ENCODE data around the gene BICC1. TPM values are rescaled to one million over a fixed set of nuclear protein-coding genes. Genes with fewer than 3 reads are reported as not detected.

BICC1 gene
- total RNA-seq, 1 experiment from 2014 or later, result 13.9 TPM

DNA sequence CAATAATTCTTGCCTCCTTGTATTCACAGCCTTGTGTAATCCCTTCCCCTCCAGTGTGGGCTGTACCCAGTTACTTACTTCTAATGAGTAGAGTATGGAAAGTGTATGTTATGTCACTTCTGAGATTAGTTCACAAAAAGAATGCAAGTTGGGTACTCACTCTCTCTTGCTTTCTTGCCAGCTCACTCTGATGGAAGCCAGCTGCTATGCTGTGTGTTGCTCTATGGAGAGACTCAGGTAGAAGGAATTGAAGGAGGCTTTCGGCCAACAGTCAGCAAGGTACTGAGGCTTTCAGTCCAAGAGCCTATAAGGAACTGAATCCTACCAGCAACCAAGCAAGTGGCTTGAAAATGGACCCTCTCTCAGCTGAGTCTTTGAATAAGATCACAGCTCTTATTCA is 9.7 kb upstream of the BICC1 start:
- H3K36me3 ChIP-seq (ENCODE audit: low read depth, low read length), result no peaks in the 10 kb centered on the region
- H3K9ac ChIP-seq (ENCODE audit: low read length), result no peak overlapping the region
- no peak for TF ChIP-seq CTCF (conservative IDR thresholded peaks at IDR 0.05; ENCODE audit: low read depth, low read length)
- TF ChIP-seq EZH2 (IDR thresholded peaks at IDR 0.05; ENCODE audit: low read length, unreplicated experiment), result no peak
- no peak for TF ChIP-seq EZH2phosphoT487 (IDR thresholded peaks at IDR 0.05; ENCODE audit: borderline replicate concordance, low read length)
- ChIA-PET POLR2A (ENCODE audit: unreplicated experiment) (no interaction called here), CTCF (no interaction called here)
- no peaks in the 10 kb centered on the region for H4K20me1 ChIP-seq (ENCODE audit: low read length)
- H3F3A ChIP-seq (ENCODE audit: low read length, unreplicated experiment), result no peaks in the 10 kb centered on the region
- no peaks in the 10 kb centered on the region for H3K4me1 ChIP-seq (ENCODE audit: insufficient read depth, low read length)
- no peak overlapping the region for H3K4me2 ChIP-seq (ENCODE audit: low read length)
- no peak for ATAC-seq
- H3K27me3 ChIP-seq (ENCODE audit: low read length), result peaks cover 46% of the 10 kb centered on the region
- H3K79me2 ChIP-seq (ENCODE audit: low read length), result no peaks in the 10 kb centered on the region
- intact Hi-C loops (cut with micrococcal nuclease), result no loop called here
- H3K9me3 ChIP-seq (ENCODE audit: low read length), result no peaks in the 10 kb centered on the region
- H2AFZ ChIP-seq (ENCODE audit: low read length), result no peak overlapping the region
- no TSS peak for BruUV-seq (replicated peaks)
- H3K27ac ChIP-seq (ENCODE audit: low read length), result no peak overlapping the region
- H3K4me3 ChIP-seq (ENCODE audit: low read length), result no peak overlapping the region
- no peaks in the 10 kb centered on the region for H3K9me2 ChIP-seq (replicated peaks; ENCODE audit: low read length)
- DNase-seq, result no peak

DNA sequence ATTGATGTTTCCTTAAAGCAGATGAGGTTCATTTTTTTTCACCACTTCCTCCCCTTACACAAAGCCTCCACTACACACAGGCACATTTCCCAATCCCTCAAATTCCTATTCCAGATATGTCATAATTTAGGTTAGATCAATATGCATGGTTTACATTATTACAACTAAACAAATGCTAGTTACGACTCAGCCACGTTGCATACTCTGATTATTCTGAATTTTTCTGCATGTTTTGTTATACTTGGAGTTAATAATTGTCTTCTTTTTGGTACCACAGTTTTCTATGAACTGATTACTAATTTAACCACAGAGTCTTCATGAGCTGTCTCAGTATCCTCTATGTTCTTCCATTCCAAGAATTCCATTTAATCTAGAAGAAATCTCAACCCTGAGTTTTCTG is 4.4 kb upstream of the BICC1 start:
- ATAC-seq (no peak), DNase-seq (peak; percentile 31)
- Histone ChIP-seq H3K36me3 (ENCODE audit: low read depth, low read length) (no peaks in the 10 kb centered on the region), H3K4me2 (ENCODE audit: low read length) (no peak overlapping the region), H2AFZ (ENCODE audit: low read length) (no peak overlapping the region), H4K20me1 (ENCODE audit: low read length) (no peaks in the 10 kb centered on the region), H3K4me3 (ENCODE audit: low read length) (no peak overlapping the region), H3K27me3 (ENCODE audit: low read length) (peaks cover 39% of the 10 kb centered on the region), H3K4me1 (ENCODE audit: insufficient read depth, low read length) (peaks cover 12% of the 10 kb centered on the region; the same call in 1 of the 2 replicates), H3K27ac (ENCODE audit: low read length) (no peak overlapping the region), H3F3A (ENCODE audit: low read length, unreplicated experiment) (no peaks in the 10 kb centered on the region), H3K9ac (ENCODE audit: low read length) (no peak overlapping the region), H3K9me2 (replicated peaks; ENCODE audit: low read length) (no peaks in the 10 kb centered on the region), H3K79me2 (ENCODE audit: low read length) (peaks cover 2% of the 10 kb centered on the region), H3K9me3 (ENCODE audit: low read length) (no peaks in the 10 kb centered on the region)
- ChIA-PET CTCF (interaction anchor here (1.6 kb wide), 1 partner anchor 94 kb away, joined by 4 read pairs; no protein-coding TSS in a partner anchor), POLR2A (ENCODE audit: unreplicated experiment) (interaction anchor here (0.6 kb wide), 1 partner anchor 19 kb away, joined by 4 read pairs; no protein-coding TSS in a partner anchor)
- no TSS peak for BruUV-seq (replicated peaks)
- intact Hi-C loops (cut with micrococcal nuclease), result no loop called here
- TF ChIP-seq EZH2 (IDR thresholded peaks at IDR 0.05; ENCODE audit: low read length, unreplicated experiment) (no peak), EZH2phosphoT487 (IDR thresholded peaks at IDR 0.05; ENCODE audit: borderline replicate concordance, low read length) (no peak), CTCF (conservative IDR thresholded peaks at IDR 0.05; ENCODE audit: low read depth, low read length) (no peak)

GRCh38 chr10:58511765-58512490 is 744 bp upstream of the BICC1 start:
- TF ChIP-seq EZH2 (IDR thresholded peaks at IDR 0.05; ENCODE audit: low read length, unreplicated experiment) (no peak), EZH2phosphoT487 (IDR thresholded peaks at IDR 0.05; ENCODE audit: borderline replicate concordance, low read length) (no peak), CTCF (conservative IDR thresholded peaks at IDR 0.05; ENCODE audit: low read depth, low read length) (no peak)
- Histone ChIP-seq H4K20me1 (ENCODE audit: low read length) (no peaks in the 10 kb centered on the region), H3K9ac (ENCODE audit: low read length) (no peak overlapping the region), H3K9me2 (replicated peaks; ENCODE audit: low read length) (no peaks in the 10 kb centered on the region), H3K79me2 (ENCODE audit: low read length) (peaks cover 30% of the 10 kb centered on the region), H3K9me3 (ENCODE audit: low read length) (no peaks in the 10 kb centered on the region), H3K27ac (ENCODE audit: low read length) (no peak overlapping the region), H3K4me3 (ENCODE audit: low read length) (peak overlapping the region; percentile 59), H2AFZ (ENCODE audit: low read length) (peak overlapping the region; percentile 71), H3K4me2 (ENCODE audit: low read length) (peak overlapping the region; percentile 74), H3K4me1 (ENCODE audit: insufficient read depth, low read length) (peaks cover 12% of the 10 kb centered on the region; the same call in 1 of the 2 replicates), H3K36me3 (ENCODE audit: low read depth, low read length) (no peaks in the 10 kb centered on the region), H3K27me3 (ENCODE audit: low read length) (peaks cover 46% of the 10 kb centered on the region), H3F3A (ENCODE audit: low read length, unreplicated experiment) (no peaks in the 10 kb centered on the region)
- intact Hi-C loops (cut with micrococcal nuclease), result loop anchor here (10.0 kb wide), 1 partner anchor 217 kb away; no protein-coding TSS in a partner anchor
- no TSS peak for BruUV-seq (replicated peaks)
- ChIA-PET POLR2A (ENCODE audit: unreplicated experiment) (no interaction called here), CTCF (no interaction called here)
- DNase-seq (no peak), ATAC-seq (no peak)

Data from PC-3 (cell line).